GM12878 (cell line): ENCODE results near the gene HP1BP3. TPM values are rescaled to one million over a fixed set of nuclear protein-coding genes. Genes with fewer than 3 reads are reported as not detected.

Experiments
- BRCA1 ChIP-seq: IDR thresholded peaks from 2 replicates; pipeline ENCODE4 v1.6.1; 2011; ENCODE audit warnings: low read depth, low read length, improper control_type of control experiment
- DPF2 ChIP-seq: fragments of 450-650 bp; IDR thresholded peaks from 2 replicates; pipeline ENCODE4 v1.6.1; 2017; ENCODE audit warnings: mild to moderate bottlenecking
- GABPA ChIP-seq: IDR thresholded peaks from 2 replicates; pipeline ENCODE4 v1.6.1; 2014; ENCODE audit warnings: antibody characterized with exemption, low read depth, mild to moderate bottlenecking, inconsistent platforms
- HDAC6 ChIP-seq: fragments of 200-600 bp; sonication (generic); IDR thresholded peaks from one replicate; pipeline ENCODE4 v1.8.0; 2017; ENCODE audit warnings: antibody characterized with exemption; ENCODE audit not compliant: unreplicated experiment
- HDGF ChIP-seq: fragments of 450-650 bp; IDR thresholded peaks from 2 replicates; pipeline ENCODE4 v1.6.1; 2016; ENCODE audit warnings: antibody characterized with exemption
- NFXL1 ChIP-seq: fragments of 450-650 bp; IDR thresholded peaks from 2 replicates; pipeline ENCODE4 v1.6.1; 2017; ENCODE audit warnings: antibody characterized with exemption, mild to moderate bottlenecking, borderline replicate concordance
- NR2F1 ChIP-seq: fragments of 450-650 bp; conservative IDR thresholded peaks from 2 replicates; pipeline ENCODE4 v1.6.1; 2017; ENCODE audit warnings: mild to moderate bottlenecking
- POLR2AphosphoS2 ChIP-seq: IDR thresholded peaks from 2 replicates; pipeline ENCODE4 v1.6.1; 2011; ENCODE audit warnings: low read depth, mild to moderate bottlenecking, low read length, improper control_type of control experiment, moderate library complexity
- RELA ChIP-seq: fragments of 450-650 bp; IDR thresholded peaks from 2 replicates; pipeline ENCODE4 v1.8.0; 2014; ENCODE audit warnings: borderline replicate concordance; ENCODE audit not compliant: partially characterized antibody
- SRF ChIP-seq, 2 experiments: IDR thresholded peaks; 2 replicates each; pipeline ENCODE4 v1.6.1; 2011; ENCODE audit warnings: low read depth in 2 of 2, low read length in 2 of 2, mild to moderate bottlenecking in 1 of 2, moderate library complexity in 1 of 2
- TAF1 ChIP-seq: IDR thresholded peaks from 2 replicates; pipeline ENCODE4 v1.6.1; 2011; ENCODE audit warnings: mild to moderate bottlenecking, low read depth, low read length, borderline replicate concordance
- ZSCAN29 ChIP-seq: fragments of 450-650 bp; IDR thresholded peaks from 2 replicates; pipeline ENCODE4 v1.6.1; 2017; ENCODE audit warnings: mild to moderate bottlenecking, moderate library complexity
- polyA plus RNA-seq, 11 experiments: library from polyadenylated mRNA; depleted of rRNA in 4 of 11; unstranded in 6 of 11; stranded (reverse) in 5 of 11; fragments of >200 nt; fragmentation: Nextera tagmentation in 4 of 11; fragmentation: Illumina TruSeq in 1 of 11; extraction: Ambion mirVana in 4 of 11; extraction: Trizol in 1 of 11; gene quantifications; 1 replicate in 1 of 11; 2 replicates in 10 of 11; pipeline versions ENCODE4 v1.2.1 to v1.2.3, GENCODE V29; 2011 to 2016; ENCODE audit warnings: inconsistent platforms in 2 of 11, missing spikeins in 2 of 11, low read depth in 1 of 11
- total RNA-seq, 4 experiments: library from RNA; depleted of rRNA in 3 of 4; stranded (reverse); fragments of >200 nt in 3 of 4; fragmentation: Illumina TruSeq in 1 of 4; extraction: Trizol in 1 of 4; gene quantifications; 2 replicates each; pipeline versions ENCODE4 v1.2.1 to v1.2.3, GENCODE V29; 2013 to 2021
- TF ChIP-seq, protein P1 (sequence below): IDR thresholded peaks from 2 replicates; pipeline ENCODE4 v1.6.1; 2011; ENCODE audit warnings: borderline replicate concordance, low read depth, mild to moderate bottlenecking, moderate library complexity, low read length; ENCODE audit not compliant: insufficient read depth, poor library complexity, severe bottlenecking
- TF ChIP-seq, protein P2 (sequence below): IDR thresholded peaks from 2 replicates; pipeline ENCODE4 v1.6.1; 2011; ENCODE audit warnings: low read depth, low read length, improper control_type of control experiment, borderline replicate concordance

The HP1BP3 gene
- total and polyA plus RNA-seq, 10 of the 15 experiments (the other 5 are each of a cell fraction or from before 2014, with no cell fraction given), result 32.6 to 188 (median 133) TPM

DNA sequence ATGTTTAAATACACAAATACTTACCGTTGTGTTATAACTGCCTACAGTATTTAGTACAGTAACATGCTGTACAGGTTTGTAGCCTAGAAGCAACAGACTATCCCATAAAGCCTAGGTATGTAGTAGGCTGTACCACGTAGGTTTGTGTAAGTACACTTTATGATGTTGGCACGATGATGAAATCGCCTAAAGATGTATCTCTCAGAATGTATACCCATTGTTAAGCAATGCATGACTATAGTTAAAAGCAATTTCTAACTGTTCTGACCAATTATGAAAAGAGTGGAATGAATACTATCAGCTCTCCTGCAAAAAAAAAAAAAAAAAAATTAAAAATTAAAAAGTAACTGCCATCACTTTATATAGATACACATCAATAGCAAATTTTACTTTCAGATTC is 11.4 kb downstream of the HP1BP3 start (continued):
- TF ChIP-seq ZSCAN29, result no peak
- TF ChIP-seq TAF1, result no peak
- TF ChIP-seq DPF2, result no peak
- TF ChIP-seq HDAC6, result no peak
- TF ChIP-seq, protein P1, sequence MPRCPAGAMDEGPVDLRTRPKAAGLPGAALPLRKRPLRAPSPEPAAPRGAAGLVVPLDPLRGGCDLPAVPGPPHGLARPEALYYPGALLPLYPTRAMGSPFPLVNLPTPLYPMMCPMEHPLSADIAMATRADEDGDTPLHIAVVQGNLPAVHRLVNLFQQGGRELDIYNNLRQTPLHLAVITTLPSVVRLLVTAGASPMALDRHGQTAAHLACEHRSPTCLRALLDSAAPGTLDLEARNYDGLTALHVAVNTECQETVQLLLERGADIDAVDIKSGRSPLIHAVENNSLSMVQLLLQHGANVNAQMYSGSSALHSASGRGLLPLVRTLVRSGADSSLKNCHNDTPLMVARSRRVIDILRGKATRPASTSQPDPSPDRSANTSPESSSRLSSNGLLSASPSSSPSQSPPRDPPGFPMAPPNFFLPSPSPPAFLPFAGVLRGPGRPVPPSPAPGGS, result no peak
- no peak for TF ChIP-seq RELA
- TF ChIP-seq NFXL1, result no peak
- no peak for TF ChIP-seq NR2F1
- TF ChIP-seq SRF (IDR thresholded peaks at IDR 0.05; ENCODE audit: low read depth in 2 of 2, low read length in 2 of 2), result no peak
- TF ChIP-seq, protein P2, sequence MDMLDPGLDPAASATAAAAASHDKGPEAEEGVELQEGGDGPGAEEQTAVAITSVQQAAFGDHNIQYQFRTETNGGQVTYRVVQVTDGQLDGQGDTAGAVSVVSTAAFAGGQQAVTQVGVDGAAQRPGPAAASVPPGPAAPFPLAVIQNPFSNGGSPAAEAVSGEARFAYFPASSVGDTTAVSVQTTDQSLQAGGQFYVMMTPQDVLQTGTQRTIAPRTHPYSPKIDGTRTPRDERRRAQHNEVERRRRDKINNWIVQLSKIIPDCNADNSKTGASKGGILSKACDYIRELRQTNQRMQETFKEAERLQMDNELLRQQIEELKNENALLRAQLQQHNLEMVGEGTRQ, result no peak
- TF ChIP-seq HDGF, result no peak
- TF ChIP-seq POLR2AphosphoS2, result no peak
- TF ChIP-seq GABPA, result no peak
- no peak for TF ChIP-seq BRCA1
